MV-4-11 (cell line): ENCODE data around the gene LAMC2.
"Not testable (repeated sequence)": the region's sequence is repeated elsewhere in the genome, so short reads cannot be mapped to it uniquely, and the experiment has no call there.

Experiments
- DNase-seq: peaks from one replicate; lab custom pipeline; 2025; lab: John Stamatoyannopoulos, UW

The LAMC2 gene

DNA sequence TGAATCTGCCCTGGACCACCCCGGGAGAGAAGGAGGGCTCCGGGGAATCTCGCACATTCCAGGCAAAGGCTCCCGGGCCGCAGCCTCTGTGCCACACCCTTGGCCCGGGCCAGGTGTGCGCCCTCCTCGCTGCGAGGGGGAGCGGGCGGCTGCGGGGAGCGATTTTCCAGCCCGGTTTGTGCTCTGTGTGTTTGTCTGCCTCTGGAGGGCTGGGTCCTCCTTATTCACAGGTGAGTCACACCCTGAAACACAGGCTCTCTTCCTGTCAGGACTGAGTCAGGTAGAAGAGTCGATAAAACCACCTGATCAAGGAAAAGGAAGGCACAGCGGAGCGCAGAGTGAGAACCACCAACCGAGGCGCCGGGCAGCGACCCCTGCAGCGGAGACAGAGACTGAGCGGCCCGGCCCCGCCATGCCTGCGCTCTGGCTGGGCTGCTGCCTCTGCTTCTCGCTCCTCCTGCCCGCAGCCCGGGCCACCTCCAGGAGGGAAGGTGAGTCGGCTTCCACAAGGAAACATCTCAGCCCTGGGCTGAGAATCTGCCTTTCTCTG, at the start of gene LAMC2:
Gene LAMC2, plus strand, starts transcription at position 324 of the 550 bp plus-strand sequence. Its CDS starts 89 bp downstream, at position 413.
- no peak for DNase-seq

DNA sequence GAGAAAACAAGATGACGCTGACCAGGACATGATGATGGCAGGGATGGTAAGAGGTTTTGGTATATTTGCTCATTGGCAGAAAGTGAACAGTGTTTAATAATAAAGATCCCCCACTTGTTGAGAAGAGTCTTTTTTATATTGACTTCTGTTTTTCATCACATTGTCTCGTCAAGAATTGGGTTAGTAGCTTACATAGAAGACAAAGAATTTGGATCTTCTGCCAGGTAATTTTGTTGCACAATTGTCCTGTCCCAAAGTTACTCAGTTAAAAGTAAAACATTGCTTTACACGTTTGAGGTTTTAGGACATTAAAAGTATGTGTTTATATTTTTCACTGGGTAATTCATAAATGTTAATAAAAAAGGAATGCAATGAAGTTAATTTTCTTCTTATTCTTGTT, 48.3 kb upstream of the LAMC2 start:
- no peak for DNase-seq

DNA sequence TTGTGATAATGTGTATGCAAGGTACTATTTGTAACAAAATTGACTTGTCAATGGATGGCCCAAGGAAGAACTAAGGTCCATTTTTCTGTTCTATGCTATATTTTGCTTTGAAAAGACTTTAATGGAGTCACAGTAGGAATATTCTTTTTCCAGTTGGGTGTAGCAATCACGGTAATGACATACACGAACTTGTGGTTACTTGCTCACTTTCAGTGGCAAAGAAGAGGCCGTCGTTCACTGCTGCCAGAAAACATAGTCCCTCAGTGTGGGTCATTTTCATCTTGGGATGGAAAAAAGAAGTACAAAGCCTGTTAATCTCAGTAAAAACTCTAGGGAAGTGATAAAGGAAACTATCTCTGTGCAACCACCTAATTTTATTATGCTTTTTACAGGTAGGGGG, 47.8 kb upstream of the LAMC2 start:
- DNase-seq: no peak

DNA sequence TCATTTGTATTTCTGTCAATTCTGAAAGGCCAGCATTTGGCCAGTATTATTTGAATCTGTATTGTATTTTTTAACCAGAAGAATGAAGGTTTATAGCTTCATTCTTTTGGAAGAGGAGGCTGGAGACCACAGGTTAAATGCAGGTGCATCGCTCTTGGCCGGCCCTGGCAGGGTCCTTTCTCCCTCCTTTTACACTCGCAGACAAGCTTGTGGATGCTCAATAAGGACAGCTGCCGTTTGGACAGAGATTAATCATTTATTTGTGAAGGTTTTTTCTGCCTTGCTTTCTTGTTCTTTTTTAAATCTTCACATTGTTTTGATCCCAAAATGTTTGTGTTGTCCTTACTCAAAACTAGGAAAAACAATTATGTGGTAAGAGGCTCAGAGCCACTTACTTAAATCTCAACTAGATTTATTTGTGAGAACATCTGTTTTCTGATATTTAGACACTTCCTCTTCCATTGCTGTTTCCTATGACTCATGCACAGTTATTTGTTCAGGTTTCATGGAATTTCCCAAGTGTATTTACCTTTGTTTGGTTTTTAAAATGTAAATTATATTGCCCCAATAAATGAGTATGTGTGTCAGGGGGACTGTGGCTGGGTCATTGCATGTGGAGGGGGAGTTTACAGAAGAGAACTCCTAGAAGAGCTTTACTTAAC, 46.7 kb upstream of the LAMC2 start:
- peak; percentile 32 for DNase-seq

DNA sequence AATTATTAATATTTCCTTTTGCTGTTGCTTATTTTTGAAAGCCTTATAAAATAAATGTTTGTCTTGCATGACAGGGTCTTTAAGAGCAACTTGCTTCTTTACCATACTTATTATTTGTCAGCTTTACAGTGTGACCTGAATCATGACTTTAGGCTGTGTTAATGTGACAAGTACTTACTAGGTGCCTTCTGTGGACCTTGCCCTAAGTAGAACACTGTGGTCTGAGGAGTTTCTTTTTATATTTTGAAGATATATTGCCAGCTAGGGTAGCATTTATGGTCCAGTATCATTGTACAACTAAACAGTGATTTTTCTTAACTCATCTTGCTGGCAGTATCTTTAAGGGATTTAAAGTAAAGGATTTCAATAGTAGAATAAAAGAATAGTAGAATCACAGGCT, 45.4 kb upstream of the LAMC2 start:
- no peak for DNase-seq

DNA sequence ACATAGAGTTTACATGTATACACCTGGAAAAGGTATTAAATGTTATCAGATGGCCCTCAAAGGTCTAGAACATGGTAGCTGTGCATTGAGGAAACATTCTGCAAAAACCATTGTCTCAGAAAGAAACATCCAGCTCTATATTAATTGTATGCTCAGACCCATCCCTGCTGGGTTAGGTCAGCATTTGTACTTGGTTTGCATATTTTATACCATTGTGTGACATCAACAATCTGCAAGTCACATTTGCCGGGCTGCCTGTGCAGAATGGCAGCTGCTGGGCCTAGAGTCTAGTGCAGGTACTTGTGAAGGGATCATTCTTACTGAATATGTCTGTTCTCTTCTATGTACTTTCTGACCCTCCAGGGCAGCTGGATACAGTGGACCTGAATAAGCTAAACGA, 43.9 kb upstream of the LAMC2 start:
- no peak for DNase-seq

DNA sequence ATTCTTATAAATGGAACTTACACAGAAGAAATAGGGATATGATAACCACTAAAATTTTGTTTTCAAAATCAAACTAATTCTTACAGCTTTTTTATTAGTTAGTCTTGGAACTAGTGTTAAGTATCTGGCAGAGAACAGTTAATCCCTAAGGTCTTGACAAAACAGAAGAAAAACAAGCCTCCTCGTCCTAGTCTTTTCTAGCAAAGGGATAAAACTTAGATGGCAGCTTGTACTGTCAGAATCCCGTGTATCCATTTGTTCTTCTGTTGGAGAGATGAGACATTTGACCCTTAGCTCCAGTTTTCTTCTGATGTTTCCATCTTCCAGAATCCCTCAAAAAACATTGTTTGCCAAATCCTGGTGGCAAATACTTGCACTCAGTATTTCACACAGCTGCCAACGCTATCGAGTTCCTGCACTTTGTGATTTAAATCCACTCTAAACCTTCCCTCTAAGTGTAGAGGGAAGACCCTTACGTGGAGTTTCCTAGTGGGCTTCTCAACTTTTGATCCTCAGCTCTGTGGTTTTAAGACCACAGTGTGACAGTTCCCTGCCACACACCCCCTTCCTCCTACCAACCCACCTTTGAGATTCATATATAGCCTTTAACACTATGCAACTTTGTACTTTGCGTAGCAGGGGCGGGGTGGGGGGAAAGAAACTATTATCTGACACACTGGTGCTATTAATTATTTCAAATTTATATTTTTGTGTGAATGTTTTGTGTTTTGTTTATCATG, 42.3 kb upstream of the LAMC2 start:
- DNase-seq: no peak

DNA sequence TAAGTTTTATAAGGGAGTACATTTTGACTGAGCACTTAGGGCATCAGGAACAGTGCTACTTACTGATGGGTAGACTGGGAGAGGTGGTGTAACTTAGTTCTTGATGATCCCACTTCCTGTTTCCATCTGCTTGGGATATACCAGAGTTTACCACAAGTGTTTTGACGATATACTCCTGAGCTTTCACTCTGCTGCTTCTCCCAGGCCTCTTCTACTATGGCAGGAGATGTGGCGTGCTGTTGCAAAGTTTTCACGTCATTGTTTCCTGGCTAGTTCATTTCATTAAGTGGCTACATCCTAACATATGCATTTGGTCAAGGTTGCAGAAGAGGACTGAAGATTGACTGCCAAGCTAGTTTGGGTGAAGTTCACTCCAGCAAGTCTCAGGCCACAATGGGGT, 41.3 kb upstream of the LAMC2 start:
- DNase-seq: peak; percentile 90

DNA sequence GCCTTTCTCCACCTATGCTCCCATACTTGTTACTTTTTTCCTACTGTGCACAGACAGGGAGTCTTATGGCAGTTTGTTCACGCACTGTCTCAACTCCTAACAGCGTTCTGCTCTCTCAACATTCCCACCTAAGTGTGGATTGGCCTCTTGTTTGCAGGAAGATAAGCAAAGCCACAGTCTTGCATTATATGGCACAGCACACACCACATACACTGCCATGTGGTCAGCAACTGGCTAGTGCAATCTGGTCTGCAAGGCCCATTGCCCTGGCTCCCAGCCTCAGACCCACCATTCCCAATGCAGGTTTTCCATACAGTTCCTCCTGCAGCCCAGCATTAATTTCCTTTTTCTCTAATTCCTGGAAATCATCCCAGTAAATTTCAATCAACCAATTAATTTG, 38.3 kb upstream of the LAMC2 start:
- no peak for DNase-seq

DNA sequence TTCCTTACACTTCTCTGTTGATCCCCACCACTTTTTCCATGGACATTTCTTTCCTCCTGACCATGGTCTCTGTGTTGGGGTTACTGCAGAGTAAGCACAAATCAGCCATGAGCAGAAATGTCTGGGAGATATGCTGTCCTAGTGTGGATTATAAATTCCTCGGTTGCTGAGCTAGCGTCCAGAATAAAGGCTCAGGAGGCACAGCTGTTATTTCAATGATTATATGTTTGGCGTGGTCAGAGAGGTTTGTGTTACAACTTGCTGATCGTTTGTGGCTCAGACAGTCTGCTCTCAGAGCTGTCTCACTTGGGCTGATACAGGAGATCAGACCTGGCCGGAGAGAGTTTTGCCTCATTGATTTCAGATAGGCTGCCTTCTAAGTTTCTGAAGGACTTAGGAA, 37.5 kb upstream of the LAMC2 start:
- DNase-seq: no peak

DNA sequence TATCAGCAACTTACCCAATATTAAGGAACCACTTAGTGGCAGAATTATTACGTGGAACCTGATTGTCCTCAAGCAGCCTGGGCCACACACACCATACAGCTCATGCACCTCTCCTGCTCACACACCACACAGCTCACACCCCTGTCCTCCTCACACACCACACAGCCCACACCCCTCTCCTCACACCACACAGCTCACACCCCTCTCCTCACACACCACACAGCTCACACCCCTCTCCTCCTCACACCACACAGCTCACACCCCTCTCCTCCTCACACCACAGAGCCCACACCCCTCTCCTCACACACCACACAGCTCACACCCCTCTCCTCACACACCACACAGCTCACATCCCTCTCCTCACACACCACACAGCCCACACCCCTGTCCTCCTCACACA, 36.8 kb upstream of the LAMC2 start:
- no peak for DNase-seq

DNA sequence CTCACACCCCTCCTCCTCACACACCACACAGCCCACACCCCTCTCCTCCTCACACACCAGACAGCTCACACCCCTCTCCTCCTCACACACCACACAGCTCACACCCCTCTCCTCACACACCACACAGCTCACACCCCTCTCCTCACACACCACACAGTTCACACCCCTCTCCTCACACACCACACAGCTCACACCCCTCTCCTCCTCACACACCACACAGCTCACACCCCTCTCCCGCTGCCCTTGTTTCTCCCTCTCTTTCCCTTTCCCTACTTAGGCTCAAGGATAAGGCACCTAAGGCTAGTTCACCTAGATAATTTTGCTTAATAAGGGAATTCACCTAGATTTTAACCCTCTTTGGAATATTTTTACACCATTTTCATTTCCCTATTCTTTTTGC, 36.0 kb upstream of the LAMC2 start:
- not testable (repeated sequence) for DNase-seq

DNA sequence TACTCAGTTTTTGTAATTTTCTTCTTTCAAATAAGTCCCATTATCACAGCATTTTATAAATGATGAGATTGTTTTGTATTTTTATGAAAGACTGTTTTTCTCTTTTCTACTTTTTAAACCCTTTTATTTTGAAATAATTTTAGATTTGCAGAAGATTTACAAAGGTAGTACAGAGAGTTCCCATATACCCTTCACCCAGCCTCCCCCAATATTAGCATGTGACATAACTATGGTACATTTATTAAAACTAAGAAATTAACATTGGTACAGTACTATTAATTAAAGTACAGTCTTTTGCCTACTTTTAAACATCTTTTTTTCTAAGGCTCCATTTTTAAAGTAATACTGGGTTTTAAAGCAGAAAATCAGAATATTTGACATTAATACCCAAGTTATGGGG, 35.6 kb upstream of the LAMC2 start:
- DNase-seq: no peak

DNA sequence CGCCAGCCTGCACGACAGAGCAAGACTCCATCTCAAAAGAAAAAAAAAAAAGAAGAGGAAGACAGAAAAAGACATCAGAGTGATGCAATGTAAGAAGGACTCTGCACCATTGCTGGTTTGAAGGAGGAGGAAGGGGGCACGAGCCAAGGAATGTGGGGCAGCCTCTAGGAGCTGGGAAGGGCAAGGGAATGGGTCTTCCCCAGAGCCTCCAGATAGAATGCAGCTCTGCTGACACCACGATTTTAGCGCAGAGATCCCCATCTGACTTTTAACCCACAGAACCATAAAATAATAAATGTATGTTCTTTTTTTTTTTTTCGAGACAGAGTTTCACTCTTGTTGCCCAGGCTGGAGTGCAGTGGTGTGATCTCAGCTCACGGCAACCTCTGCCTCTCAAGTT, 33.9 kb upstream of the LAMC2 start:
- no peak for DNase-seq

DNA sequence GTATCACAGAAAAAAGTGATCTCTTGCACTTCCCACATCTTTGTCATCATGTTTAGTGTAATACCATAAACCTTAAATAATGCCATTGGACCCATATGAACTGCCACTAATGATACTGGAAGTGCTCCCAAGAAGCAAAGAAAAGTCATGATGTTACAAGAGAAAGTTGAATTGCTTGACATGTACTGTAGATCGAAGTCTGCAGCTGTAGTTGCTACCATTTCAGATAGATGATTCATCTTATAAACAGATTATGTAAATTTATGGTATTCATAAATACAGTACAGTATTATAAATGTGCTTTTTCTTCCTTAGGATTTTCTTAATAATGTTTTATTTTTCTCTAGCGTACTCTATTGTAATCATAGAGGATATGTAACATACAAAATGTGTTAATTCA, 30.1 kb upstream of the LAMC2 start:
- no peak for DNase-seq

DNA sequence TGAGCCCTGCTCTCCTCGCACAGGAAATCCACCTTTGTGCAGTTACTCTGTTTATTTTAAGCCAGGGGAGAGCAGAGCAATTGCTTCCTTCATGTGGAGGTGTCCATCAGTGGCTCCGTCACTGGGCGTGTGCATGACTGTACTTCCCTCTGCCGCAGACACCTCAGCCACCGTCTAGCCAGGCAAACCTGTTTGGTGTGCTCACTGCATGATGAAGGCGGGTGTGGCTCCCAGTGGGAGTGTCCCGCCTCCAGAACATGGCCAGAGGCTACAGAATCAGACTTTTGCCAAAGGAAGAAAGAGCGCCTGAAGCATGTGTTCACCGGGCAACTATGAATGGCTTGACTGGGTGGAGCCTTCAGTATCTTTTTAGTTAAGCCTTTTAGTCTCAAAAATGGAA, 26.1 kb upstream of the LAMC2 start:
- no peak for DNase-seq

DNA sequence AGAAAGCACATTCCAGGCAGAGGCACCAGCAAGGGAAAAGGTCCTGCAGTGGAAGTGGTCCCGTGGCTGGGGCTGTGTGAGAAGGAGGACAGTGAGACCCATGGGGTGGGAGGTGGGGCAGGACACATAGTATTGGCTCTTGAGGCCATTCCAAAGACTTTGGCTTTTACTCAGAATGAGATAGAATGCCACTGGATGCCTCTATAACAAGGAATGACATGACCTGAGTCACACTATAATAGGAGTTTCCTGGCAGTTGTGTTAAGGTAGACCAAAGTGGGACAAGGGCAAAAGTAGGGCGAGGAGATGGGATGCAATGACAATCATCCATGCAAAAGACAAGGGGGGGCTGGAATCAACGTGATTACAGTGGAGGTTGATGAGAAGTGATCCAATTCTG, 24.7 kb upstream of the LAMC2 start:
- no peak for DNase-seq

DNA sequence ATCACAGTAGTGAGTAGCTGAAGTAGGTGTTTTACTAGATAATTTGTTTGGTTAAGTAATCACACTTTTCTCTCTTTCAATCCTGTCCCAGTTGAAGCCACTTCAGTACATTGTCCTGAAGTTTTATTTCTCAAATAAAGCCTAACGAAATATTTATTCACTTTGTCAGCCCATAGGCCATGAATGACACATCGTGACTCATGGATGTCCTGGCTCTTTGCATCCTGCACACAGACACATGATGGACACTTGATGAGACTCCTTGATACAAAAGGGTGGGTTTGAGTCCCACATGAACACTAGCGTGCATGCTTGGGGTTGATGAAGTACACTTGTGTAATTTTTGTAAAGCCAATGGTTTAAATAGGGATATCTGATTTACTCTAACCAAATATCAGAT, 22.7 kb upstream of the LAMC2 start:
- no peak for DNase-seq

DNA sequence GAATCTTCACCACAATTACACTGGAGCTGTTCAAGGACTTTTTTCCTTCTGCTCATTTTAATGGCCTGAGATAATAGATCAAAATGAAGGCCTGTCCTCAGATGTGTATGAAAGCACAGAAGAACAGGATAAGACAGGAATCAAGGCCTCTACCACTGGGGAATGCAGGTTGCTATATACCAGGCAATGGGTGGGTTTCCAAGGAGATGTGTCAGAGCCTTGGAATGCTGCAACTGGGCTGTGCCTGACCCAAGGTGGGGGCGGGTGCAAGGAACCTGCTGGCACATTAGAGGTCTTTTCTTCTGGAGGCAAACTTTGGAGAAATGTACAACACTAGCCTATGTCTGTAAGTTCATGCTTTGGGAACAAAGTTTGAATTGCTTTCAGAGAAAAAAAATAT, 21.7 kb upstream of the LAMC2 start:
- no peak for DNase-seq

DNA sequence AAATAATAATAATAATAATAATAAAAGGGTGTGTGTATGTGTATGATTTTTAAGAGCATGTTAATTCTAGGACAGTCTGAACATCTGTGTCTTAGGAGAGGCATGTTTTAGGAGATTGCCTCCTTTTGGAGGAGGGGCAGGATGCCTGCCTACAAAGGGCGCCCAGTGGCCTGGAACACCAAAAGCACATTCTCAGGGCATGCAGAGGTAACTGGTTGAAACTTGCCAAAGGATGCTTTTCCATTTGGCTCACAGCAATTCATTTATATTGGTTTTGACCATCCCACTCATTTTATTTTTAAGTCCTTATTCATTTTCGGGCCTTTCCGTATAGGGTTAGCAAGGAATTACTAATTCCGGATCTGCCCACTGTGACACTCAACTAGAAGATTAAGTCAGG, 21.1 kb upstream of the LAMC2 start:
- DNase-seq: no peak

DNA sequence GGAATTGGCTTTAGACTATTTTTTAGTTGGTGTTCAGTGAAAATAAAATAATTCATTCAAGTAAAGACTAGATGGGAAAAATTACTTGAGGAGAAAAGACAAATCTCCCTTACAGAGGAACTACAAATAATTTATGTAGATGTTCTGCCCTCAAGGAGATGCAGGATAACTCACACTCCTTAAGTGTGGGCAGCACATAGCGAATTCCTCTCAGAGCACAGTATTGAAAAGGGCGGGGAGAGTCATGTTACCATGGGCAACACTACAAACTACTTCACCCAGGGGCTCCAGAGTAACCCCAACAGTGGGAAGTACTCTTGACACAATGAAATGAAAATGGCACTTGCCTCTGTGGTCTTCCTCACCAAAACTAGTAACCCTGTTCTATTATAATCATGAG, 20.6 kb upstream of the LAMC2 start:
- no peak for DNase-seq

DNA sequence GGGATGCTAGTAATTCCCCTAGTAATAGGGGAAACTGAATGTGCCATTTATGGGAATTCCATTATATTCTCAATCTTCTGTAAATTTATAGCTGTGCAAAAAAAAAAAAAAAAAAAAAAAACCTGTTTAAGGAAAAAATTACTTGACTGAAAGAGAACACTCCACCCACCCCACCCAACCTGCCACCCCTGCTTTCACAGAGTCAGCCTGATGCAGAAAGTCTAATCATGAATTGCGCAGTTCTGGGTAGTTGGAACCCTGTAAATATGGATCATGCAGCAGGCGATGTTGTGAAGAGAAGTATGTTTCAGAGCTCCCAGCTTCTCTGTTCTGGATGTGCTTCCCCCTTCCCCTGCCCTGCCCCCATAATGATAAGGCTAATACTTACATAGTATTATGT, 19.6 kb upstream of the LAMC2 start:
- DNase-seq: no peak

DNA sequence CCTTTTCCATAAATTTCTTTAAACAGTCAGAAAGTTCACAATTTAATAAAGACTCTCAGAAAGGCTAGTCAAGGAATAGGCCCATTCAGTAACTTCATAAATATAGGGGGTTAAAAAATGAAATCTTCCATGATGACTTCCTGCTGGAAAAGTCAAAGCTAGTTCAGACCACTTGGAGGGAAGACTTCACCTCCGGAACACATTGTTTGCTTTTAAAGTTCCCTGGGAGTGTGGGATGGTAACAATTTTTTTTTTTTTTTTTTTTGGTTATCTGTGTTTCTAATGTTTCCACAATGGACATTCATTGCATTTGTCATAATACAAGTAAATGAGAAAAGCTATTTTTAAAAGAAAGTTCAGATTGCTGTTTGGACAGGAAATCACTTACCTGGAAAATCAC, 18.4 kb upstream of the LAMC2 start:
- no peak for DNase-seq

DNA sequence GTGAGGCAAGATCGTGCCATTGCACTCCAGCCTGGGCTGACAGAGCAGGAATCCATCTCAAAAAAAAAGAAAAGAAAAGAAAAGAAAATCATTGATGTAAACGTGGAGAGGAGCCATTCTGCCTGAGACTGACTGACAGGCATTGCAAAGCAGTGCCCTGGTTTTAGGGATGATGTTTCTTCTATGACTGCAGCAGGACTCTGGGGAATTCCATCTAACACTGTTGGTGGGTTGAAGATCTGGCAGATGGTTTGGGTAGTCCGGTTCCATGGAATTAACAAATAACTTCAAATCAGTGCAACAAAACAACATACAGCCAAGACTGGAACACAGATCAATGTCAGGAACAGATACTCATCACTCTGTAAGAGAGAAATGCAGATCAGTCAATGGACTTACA, 17.8 kb upstream of the LAMC2 start:
- DNase-seq: no peak
